NCI-H2196 (cell line): ENCODE measurements around the gene UNC5C.

Source experiments
- DNase-seq: peaks from one replicate; lab custom pipeline; 2025; ENCODE audit not compliant: unreplicated experiment; lab: John Stamatoyannopoulos, UW

The UNC5C gene

GRCh38 chr4:95224402-95224801 lies 324.4 kb downstream of the UNC5C start:
- no peak for DNase-seq

GRCh38 chr4:95220205-95221175 lies 328.3 kb downstream of the UNC5C start:
- no peak for DNase-seq

DNA sequence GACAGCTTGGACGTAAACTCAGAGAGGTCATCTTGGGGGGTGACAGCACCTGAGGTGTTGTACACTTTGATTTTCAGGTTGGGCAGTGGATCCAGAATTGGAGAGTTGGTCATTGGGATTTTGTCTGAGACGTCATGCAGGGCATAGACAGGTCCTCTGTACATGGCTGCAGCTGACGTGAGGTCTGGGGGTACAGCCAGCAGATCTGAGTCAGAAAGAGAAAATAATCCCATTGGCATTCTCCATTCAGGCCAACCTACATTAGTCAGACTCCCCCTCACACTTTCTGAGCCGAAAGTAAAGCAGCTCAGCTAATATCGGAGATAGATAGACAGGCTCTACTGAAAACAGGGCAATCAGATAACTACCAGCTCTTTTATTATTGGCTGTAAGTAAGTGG lies 329.7 kb downstream of the UNC5C start:
- DNase-seq, result no peak

- no peak for DNase-seq
Observed at GRCh38 chr4:95217197-95217596, 331.6 kb downstream of the UNC5C start.

DNA sequence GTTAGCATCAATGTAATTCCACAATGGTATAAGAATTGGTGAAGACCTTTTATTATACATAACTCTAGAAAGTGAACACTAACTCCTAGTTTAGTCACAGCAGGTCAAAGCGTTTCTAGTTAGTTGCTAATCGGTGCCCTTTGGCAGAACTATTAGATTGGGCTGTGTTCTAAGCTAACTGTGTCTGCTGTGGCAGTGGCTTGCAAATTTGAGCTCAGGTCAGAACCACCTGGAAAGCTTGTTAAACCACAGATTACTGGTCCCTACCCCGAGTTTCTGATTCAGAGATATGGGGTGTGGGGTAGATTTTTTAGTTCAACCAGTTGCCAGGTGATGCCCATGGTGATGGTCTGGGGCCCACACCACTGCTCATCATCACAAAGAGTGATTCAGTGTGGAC lies 332.1 kb downstream of the UNC5C start:
- no peak for DNase-seq

GRCh38 chr4:95215991-95216605 lies 332.7 kb downstream of the UNC5C start:
- DNase-seq, result no peak

DNA sequence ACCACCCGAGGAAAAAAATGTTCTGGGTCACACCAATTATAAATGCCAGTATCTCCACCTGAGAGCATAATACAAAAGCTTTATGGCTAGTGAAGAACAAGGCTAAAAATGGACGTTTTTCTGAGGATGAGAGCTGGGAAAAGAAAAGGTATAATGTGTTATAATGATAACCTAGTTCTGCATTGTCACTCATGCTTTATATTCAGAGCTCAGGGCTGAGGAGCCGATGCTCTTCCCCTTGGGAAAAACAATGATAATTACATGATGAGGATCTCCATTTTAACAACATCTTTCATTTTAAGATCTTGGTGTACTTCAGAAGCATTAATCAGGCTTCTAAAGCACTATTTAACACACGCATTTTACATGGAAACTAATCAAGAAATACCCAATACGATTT lies 333.7 kb downstream of the UNC5C start:
- no peak for DNase-seq

DNA sequence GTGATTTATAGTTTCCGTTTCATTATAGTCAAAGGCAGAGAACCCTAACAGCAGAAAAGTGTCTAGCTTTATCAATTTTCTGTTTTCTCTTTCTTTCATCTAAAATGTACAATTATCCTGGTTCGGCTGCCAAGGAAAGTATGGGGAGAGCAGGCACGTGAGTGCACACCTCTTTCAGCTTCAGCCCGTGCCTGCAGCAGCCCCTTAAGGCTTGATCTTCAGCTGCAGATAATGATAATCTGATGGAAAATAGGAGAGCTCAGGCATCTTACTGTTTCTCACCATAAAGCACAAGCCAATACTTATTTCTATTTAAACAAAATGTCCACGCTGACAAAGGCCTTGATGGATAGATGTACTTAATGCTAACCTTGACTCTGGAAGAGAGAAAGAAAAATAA lies 334.4 kb downstream of the UNC5C start:
- no peak for DNase-seq

- no peak for DNase-seq
Observed at GRCh38 chr4:95213366-95213765, 335.4 kb downstream of the UNC5C start.

DNA sequence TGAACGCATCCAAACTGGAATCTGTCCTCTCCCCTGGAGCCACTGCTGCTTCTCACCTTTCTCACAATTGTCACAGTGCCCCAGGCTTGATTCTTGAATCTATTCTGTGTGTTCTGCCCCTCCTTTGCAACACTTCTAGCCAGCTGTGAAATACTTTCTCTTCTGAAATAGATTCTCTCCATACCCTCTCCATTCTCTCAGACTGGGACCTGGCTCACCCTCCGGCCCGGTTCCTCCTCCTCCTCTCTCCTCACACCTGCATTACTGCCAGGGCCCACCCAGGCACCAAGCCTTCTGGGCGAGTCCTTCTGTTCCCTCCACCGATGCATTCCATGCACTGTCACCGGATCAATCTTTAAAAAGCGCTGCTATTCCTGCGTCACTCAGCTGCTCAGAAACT lies 336.1 kb downstream of the UNC5C start:
- DNase-seq, result no peak

- DNase-seq, result no peak
Observed at GRCh38 chr4:95209927-95210326, 338.8 kb downstream of the UNC5C start.

DNA sequence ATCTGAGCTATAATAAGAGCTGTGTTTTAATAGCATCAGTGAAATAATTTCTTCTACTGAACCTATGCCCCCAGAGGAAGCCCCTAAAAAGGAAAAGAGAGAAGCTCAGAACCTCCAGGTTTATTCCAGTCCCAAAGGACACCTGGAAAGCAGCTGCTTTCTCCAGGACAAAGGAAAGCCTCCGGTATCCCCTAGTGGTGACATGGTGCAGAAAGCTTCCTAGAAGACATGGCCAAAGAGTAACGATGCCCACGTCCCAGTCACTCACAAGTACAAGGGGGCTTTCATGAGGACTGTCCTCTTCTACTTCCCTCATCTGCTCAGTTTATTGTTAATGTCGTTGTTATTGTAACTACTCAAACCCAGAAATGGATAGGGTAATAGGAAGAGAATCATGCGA lies 343.9 kb downstream of the UNC5C start:
- no peak for DNase-seq

DNA sequence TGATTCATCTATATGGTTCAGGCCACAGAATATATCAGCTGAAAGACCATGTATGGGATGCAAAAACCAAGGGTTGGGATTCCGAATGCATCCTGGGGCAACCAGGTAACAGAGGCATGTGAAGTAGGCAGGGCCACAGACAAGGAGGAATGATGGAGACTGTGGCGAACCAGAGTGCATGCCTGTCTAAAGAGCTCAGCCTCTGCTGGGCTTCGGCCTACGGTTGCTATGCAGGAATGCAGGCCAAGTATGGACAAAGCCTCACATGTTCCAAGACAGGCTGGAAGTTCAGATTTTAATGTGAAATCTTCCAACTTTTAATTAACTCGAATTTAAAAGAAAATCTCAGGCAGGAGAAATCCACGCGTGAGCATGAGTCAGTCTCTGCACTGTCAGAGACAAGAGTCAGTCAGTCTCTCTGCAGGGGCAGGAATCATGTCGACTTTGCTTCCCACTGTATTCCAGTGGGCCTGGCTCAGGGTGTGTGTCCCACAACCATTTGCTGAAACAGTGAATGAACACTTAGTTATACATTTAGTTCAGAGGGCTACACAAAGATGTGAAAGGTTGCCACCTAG lies 344.4 kb downstream of the UNC5C start:
- DNase-seq, result no peak

- no peak for DNase-seq
Observed at GRCh38 chr4:95198961-95199360, 349.8 kb downstream of the UNC5C start.

GRCh38 chr4:95197353-95197752 lies 351.4 kb downstream of the UNC5C start:
- no peak for DNase-seq

DNA sequence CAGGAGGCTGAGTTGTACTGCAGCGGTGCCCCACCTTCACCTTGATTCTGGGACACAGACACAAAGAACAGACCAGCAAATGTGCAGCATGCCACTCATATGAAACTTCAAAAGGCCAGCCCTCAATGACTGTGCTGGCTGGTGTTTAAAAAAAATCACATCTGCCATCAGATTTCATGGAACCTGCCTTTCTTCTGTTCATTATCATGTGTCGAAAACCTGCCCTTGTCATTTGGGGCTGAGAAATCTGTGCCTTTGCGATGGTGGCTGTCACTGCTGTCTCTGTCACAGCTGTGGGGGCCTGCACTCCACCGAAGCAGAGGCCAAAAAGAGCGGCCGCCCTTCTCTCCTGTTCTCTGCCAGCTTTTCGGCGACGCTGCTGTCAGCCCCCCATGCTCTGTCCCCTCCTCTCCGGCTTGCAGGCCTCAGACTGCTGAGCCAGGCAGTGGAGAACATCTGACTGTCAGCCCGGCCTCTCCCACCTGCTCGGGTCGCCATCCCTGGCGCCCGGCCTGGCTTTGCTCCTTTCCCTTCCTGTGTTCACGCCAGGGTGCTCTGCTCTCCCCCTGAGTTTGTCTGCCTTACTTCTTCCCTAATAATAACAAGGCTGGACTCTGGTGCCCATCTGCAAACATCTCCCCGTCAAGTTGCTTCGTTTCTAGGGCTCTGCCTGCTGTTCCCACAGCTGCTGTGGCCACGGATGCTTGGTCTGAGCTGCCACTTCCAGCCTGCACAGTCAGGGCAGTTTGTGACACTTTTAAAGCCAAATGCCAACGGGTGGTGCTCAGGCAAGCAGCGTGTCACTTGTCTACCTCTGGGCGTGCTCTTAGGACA lies 355.2 kb downstream of the UNC5C start:
- DNase-seq, result no peak

DNA sequence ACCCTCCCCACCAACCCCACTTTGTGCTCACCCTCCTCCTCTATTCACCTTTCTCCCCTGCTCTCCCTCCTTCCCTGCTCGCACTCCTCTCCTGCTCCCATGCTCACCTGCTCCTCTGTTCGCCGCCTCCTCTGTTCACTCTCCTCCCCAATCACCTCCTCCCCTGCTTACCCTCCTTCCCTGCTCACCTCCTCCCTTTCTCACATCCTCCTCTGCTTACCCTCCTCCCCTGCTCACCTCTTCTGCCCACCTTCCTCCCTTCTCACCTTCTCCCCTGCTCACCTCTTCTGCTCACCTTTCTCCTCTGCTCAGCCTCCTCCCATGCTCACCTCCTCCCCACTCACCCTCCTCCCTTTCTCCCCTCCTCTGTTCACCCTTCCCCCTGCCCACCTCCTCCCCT lies 357.2 kb downstream of the UNC5C start:
- no peak for DNase-seq

DNA sequence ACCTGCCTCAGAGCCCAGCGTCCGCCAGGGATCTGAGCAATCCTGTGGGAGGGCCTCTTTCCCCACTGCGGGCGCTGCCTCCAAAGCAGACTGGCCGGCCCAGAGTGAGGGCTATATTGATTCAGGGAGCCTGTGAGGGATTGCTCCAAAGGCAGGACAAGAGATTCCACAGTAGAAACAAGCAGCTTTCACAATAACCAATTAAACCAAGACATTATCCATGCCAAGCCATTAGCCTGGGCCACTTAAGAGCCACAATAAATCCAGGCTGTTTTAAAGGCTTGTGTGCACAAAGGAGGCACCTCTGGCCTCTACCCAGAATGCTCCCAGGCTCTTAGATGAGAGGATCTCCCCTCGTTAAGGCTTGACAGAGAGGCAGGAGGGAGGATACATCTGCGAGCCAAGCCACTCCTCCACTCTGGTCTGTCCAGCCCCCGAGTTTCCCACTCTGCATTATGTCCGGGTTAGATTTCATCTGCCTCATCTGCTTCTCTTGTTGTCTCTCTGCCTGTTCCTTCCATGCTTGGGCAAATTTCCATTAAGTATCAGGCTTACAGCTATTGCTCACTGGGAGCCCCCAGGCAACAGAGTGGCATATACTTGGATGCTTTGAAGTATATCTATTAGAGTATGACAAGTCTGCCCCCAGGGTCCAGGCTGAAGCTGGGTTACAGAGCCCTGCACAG lies 357.9 kb downstream of the UNC5C start:
- DNase-seq, result no peak

GRCh38 chr4:95188701-95189370 lies 359.9 kb downstream of the UNC5C start:
- DNase-seq, result no peak

DNA sequence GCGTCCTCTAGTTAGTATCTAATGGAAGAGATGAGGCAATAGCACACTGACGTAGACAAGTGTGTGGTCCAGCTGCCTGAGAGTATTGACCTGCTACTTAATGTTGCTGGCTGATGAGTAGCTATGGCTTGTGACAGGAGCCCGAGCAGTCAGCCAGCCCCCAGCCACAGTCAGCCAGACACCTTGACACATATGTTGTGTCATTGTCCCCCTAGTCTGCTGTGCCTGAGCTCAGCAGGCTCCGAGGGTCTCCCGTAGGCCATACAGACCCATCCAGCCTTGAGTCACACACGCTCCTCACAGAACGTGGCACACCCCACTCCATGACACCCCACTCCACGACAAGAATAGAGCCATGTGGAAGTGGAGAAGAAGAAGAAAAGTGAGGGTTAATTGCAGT lies 362.1 kb downstream of the UNC5C start:
- no peak for DNase-seq
